ENCODE measurements around the gene FAM228B. TPM values are rescaled to one million over a fixed set of nuclear protein-coding genes. Genes with fewer than 3 reads are reported as not detected.

Gene FAM228B
- total RNA-seq, 1 donor from 2014 or later: 9.7 TPM

DNA sequence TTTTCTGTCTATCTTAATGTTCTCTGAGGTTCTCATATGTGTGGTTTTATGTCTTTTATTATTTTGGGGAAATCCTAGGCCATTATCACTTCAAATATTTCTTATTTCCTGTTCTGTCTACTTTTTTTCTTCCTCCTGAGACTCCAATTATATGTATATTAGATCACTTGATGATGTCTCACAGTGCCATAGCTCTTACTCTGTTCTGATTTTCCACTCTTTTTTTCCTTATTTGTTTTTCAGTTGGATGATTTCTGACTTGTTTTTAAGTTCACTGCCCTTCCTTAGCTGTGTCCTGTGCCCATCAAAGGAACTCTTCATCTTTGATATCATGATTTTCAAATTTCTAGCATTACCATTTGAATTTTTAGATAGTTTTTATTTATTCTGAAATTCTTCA, 24.1 kb downstream of the FAM228B start:
- no peak overlapping the region for H3K4me3 ChIP-seq (ENCODE audit: insufficient read depth, low read depth, low read length)
- H3K36me3 ChIP-seq (ENCODE audit: insufficient read depth, low read length): no peaks in the 10 kb centered on the region
- H4K20me1 ChIP-seq (ENCODE audit: insufficient read depth, low read length): no peaks in the 10 kb centered on the region
- no peaks in the 10 kb centered on the region for H3K27me3 ChIP-seq (ENCODE audit: insufficient read depth, low read length)
- FAIRE-seq: no peak
- TF ChIP-seq, protein P1, sequence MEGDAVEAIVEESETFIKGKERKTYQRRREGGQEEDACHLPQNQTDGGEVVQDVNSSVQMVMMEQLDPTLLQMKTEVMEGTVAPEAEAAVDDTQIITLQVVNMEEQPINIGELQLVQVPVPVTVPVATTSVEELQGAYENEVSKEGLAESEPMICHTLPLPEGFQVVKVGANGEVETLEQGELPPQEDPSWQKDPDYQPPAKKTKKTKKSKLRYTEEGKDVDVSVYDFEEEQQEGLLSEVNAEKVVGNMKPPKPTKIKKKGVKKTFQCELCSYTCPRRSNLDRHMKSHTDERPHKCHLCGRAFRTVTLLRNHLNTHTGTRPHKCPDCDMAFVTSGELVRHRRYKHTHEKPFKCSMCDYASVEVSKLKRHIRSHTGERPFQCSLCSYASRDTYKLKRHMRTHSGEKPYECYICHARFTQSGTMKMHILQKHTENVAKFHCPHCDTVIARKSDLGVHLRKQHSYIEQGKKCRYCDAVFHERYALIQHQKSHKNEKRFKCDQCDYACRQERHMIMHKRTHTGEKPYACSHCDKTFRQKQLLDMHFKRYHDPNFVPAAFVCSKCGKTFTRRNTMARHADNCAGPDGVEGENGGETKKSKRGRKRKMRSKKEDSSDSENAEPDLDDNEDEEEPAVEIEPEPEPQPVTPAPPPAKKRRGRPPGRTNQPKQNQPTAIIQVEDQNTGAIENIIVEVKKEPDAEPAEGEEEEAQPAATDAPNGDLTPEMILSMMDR (IDR thresholded peaks at IDR 0.05; ENCODE audit: insufficient read depth, low read depth, low read length): no peak
- no peak for TF ChIP-seq EZH2 (IDR thresholded peaks at IDR 0.05; ENCODE audit: insufficient read depth, low read length)
- no peaks in the 10 kb centered on the region for H3K9me3 ChIP-seq (ENCODE audit: insufficient read depth, low read depth, low read length)
- Mint-ChIP-seq H3K36me3 (ENCODE audit: low read depth, unreplicated experiment) (peaks cover 26% of the 10 kb centered on the region), H3K9me3 (ENCODE audit: unreplicated experiment) (peaks cover 22% of the 10 kb centered on the region), H3K4me1 (ENCODE audit: low read depth, unreplicated experiment) (no peaks in the 10 kb centered on the region), H3K27me3 (ENCODE audit: low read depth, unreplicated experiment) (no peaks in the 10 kb centered on the region), H3K4me3 (ENCODE audit: unreplicated experiment) (no peak overlapping the region), H3K27ac (ENCODE audit: unreplicated experiment) (no peak overlapping the region)
- no peak overlapping the region for H3K4me2 ChIP-seq (ENCODE audit: low read length)
- no peak overlapping the region for H3K9ac ChIP-seq (ENCODE audit: low read length)
- H3K4me1 ChIP-seq (ENCODE audit: insufficient read depth, low read length): no peaks in the 10 kb centered on the region
- no peak overlapping the region for H3K27ac ChIP-seq (ENCODE audit: low read depth, low read length)
- H2AFZ ChIP-seq (ENCODE audit: low read depth, low read length): no peak overlapping the region
- no peaks in the 10 kb centered on the region for H3K79me2 ChIP-seq (ENCODE audit: insufficient read depth, low read length)
- no peak for DNase-seq (ENCODE audit: low read depth)

DNA sequence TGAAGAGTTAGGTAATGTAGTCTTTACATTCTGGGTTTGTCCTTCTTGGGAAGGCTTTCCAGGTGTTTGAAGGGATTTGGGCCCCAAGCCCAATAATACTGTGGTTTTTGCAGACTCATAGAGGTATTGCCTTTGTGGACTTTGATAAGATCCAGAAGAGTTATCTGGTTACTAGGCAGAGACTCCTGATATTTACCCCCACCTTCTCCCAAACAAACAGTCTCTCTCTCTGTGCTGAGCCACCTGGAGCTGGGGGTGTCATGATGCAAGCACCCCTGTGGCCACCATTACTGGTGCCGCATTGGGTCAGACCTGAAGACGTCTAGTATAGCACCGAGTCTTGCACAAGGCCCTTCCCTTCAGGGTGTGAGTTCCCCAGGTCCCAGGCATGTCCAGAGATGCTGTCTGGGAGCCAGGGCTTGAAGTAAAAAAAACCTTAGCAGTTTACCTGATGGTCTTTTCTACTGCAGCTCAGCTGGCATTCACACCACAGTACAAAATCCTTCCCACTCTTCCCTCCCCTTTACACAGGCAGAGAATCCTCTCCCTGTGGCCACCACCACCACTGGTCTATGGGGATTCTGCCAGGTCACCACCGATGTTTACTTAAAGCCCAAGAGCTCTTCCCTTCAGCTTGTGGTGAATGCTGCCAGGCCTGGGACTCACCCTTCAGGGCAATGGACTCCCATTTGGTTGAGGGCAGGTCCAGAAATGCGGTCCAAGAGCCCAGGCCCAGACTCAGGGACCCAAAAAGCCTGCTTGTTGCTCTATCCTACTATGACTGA, 29.3 kb downstream of the FAM228B start:
- Histone ChIP-seq H3K27me3 (ENCODE audit: insufficient read depth, low read length) (no peaks in the 10 kb centered on the region), H3K36me3 (ENCODE audit: insufficient read depth, low read length) (no peaks in the 10 kb centered on the region), H3K4me2 (ENCODE audit: low read length) (no peak overlapping the region), H3K4me1 (ENCODE audit: insufficient read depth, low read length) (no peaks in the 10 kb centered on the region), H3K9ac (ENCODE audit: low read length) (no peak overlapping the region), H3K9me3 (ENCODE audit: insufficient read depth, low read depth, low read length) (no peaks in the 10 kb centered on the region), H2AFZ (ENCODE audit: low read depth, low read length) (no peak overlapping the region), H3K27ac (ENCODE audit: low read depth, low read length) (no peak overlapping the region), H3K79me2 (ENCODE audit: insufficient read depth, low read length) (no peaks in the 10 kb centered on the region), H3K4me3 (ENCODE audit: insufficient read depth, low read depth, low read length) (no peak overlapping the region), H4K20me1 (ENCODE audit: insufficient read depth, low read length) (no peaks in the 10 kb centered on the region)
- Mint-ChIP-seq H3K27ac (ENCODE audit: unreplicated experiment) (no peak overlapping the region), H3K27me3 (ENCODE audit: low read depth, unreplicated experiment) (no peaks in the 10 kb centered on the region), H3K4me1 (ENCODE audit: low read depth, unreplicated experiment) (no peaks in the 10 kb centered on the region), H3K9me3 (ENCODE audit: unreplicated experiment) (peaks cover 10% of the 10 kb centered on the region), H3K4me3 (ENCODE audit: unreplicated experiment) (no peak overlapping the region), H3K36me3 (ENCODE audit: low read depth, unreplicated experiment) (peaks cover 13% of the 10 kb centered on the region)
- TF ChIP-seq, protein P1 (IDR thresholded peaks at IDR 0.05; ENCODE audit: insufficient read depth, low read depth, low read length): no peak
- no peak for TF ChIP-seq EZH2 (IDR thresholded peaks at IDR 0.05; ENCODE audit: insufficient read depth, low read length)
- FAIRE-seq (no peak), DNase-seq (ENCODE audit: low read depth) (no peak)

DNA sequence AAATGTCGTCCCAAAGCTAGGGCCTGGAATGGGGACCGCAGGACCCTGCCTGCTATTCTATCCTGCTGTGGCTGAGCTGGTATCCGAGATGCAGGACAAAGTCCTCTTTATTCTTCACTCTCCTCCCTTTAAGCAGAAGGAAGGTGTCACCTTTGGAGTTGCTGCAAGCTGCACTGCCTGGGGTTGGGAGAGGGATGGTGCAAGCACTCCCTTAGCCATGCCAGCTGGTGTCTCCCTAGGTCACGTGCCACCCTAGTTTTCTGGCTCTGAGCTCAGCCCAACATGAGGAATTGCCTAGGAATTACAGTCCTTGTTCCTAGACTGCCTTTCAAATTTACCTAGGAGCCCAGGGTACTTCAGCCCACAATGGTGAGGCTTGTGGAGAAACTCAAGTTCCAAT, 30.2 kb downstream of the FAM228B start:
- Histone ChIP-seq H3K27me3 (ENCODE audit: insufficient read depth, low read length) (no peaks in the 10 kb centered on the region), H3K4me2 (ENCODE audit: low read length) (no peak overlapping the region), H3K4me1 (ENCODE audit: insufficient read depth, low read length) (no peaks in the 10 kb centered on the region), H2AFZ (ENCODE audit: low read depth, low read length) (no peak overlapping the region), H3K4me3 (ENCODE audit: insufficient read depth, low read depth, low read length) (no peak overlapping the region), H3K27ac (ENCODE audit: low read depth, low read length) (no peak overlapping the region), H3K9me3 (ENCODE audit: insufficient read depth, low read depth, low read length) (no peaks in the 10 kb centered on the region), H3K79me2 (ENCODE audit: insufficient read depth, low read length) (no peaks in the 10 kb centered on the region), H3K9ac (ENCODE audit: low read length) (no peak overlapping the region), H3K36me3 (ENCODE audit: insufficient read depth, low read length) (no peaks in the 10 kb centered on the region), H4K20me1 (ENCODE audit: insufficient read depth, low read length) (no peaks in the 10 kb centered on the region)
- Mint-ChIP-seq H3K27ac (ENCODE audit: unreplicated experiment) (no peak overlapping the region), H3K4me3 (ENCODE audit: unreplicated experiment) (no peak overlapping the region), H3K36me3 (ENCODE audit: low read depth, unreplicated experiment) (peaks cover 12% of the 10 kb centered on the region), H3K27me3 (ENCODE audit: low read depth, unreplicated experiment) (no peaks in the 10 kb centered on the region), H3K9me3 (ENCODE audit: unreplicated experiment) (peaks cover 8% of the 10 kb centered on the region), H3K4me1 (ENCODE audit: low read depth, unreplicated experiment) (no peaks in the 10 kb centered on the region)
- DNase-seq (ENCODE audit: low read depth) (no peak), FAIRE-seq (no peak)
- TF ChIP-seq EZH2 (IDR thresholded peaks at IDR 0.05; ENCODE audit: insufficient read depth, low read length): no peak
- TF ChIP-seq, protein P1 (IDR thresholded peaks at IDR 0.05; ENCODE audit: insufficient read depth, low read depth, low read length): no peak
